OCI-LY7 (cell line): Measurements from ENCODE around the gene DCST2.

ENCODE experiments used
- CTCF ChIP-seq: fragments of 200-600 bp; sonication (generic); conservative IDR thresholded peaks from 2 replicates; pipeline ENCODE4 v1.5.1; 2014; ENCODE audit warnings: mild to moderate bottlenecking, antibody characterized with exemption, low read length, moderate library complexity, mixed read lengths
- EZH2phosphoT487 ChIP-seq: fragments of 200-600 bp; sonication (generic); IDR thresholded peaks from 2 replicates; pipeline ENCODE4 v1.6.1; 2018; ENCODE audit warnings: low read depth, borderline replicate concordance, mild to moderate bottlenecking, mixed run types, antibody characterized with exemption, low read length, moderate library complexity, mixed read lengths

- no peak for TF ChIP-seq EZH2phosphoT487
- TF ChIP-seq CTCF: no peak
These were observed 39.1 kb upstream of the DCST2 start for GRCh38 chr1:155072531-155073289.
